Inferior parietal cortex (tissue), 1 donor: ENCODE measurements around the gene TRPM1.

Experiments
- DNase-seq: peaks from one replicate; pipeline ENCODE4 v3.0.0-alpha.2; 2016; ENCODE audit errors: extremely low spot score

Gene TRPM1

GRCh38 chr15:31101262-31102038 is at the start of gene TRPM1:
Gene TRPM1 (minus strand): TSS chr15:31101725. CDS start chr15:31081355, 20,370 bp downstream.
- no peak for DNase-seq

- DNase-seq: no peak
Measured at GRCh38 chr15:31150732-31151231, 49.3 kb upstream of the TRPM1 start.

- DNase-seq: no peak
Measured at GRCh38 chr15:31149987-31150386, 48.5 kb upstream of the TRPM1 start.

- DNase-seq: no peak
Measured at GRCh38 chr15:31149088-31149505, 47.6 kb upstream of the TRPM1 start.

- DNase-seq: no peak
Measured at GRCh38 chr15:31148297-31149087, 47.0 kb upstream of the TRPM1 start.

- no peak for DNase-seq
Measured at GRCh38 chr15:31147944-31148296, 46.4 kb upstream of the TRPM1 start.

- no peak for DNase-seq
Measured at GRCh38 chr15:31147456-31147855, 45.9 kb upstream of the TRPM1 start.

- no peak for DNase-seq
Measured at GRCh38 chr15:31145271-31145911, 43.9 kb upstream of the TRPM1 start.

GRCh38 chr15:31141792-31142191 is 40.3 kb upstream of the TRPM1 start:
- DNase-seq: no peak

GRCh38 chr15:31136607-31137328 is 35.2 kb upstream of the TRPM1 start:
- no peak for DNase-seq

GRCh38 chr15:31136016-31136415 is 34.5 kb upstream of the TRPM1 start:
- DNase-seq: no peak

- no peak for DNase-seq
Measured at GRCh38 chr15:31135523-31135922, 34.0 kb upstream of the TRPM1 start.

GRCh38 chr15:31133890-31134289 is 32.4 kb upstream of the TRPM1 start:
- no peak for DNase-seq

- no peak for DNase-seq
Measured at GRCh38 chr15:31131853-31132375, 30.4 kb upstream of the TRPM1 start.

GRCh38 chr15:31130576-31131237 is 29.2 kb upstream of the TRPM1 start:
- DNase-seq: no peak

- no peak for DNase-seq
Measured at GRCh38 chr15:31129769-31130303, 28.3 kb upstream of the TRPM1 start.

GRCh38 chr15:31128919-31129768 is 27.6 kb upstream of the TRPM1 start:
- peak; percentile 73 for DNase-seq

- DNase-seq: no peak
Measured at GRCh38 chr15:31128477-31128876, 27.0 kb upstream of the TRPM1 start.

- no peak for DNase-seq
Measured at GRCh38 chr15:31127596-31128261, 26.2 kb upstream of the TRPM1 start.
